HCT116 (cell line): ENCODE measurements around the gene ADD1. TPM values are rescaled to one million over a fixed set of nuclear protein-coding genes. Genes with fewer than 3 reads are reported as not detected.

Experiments used
- ATAC-seq: fragments of 200-7000 bp; cut with Tn5 transposase; 2 replicates; pipeline ENCODE4 v1.9.1; 2020; ENCODE audit warnings: mild to moderate bottlenecking, moderate library complexity
- BruUV-seq: library from RNA; stranded (reverse); fragments of 400-500 nt; replicated peaks from 2 replicates; lab custom pipeline; 2021; lab: Mats Ljungman, UMichigan
- CTCF ChIA-PET: fragments of 300-600 bp; sonication (Branson Sonifier 250); formaldehyde crosslinking; loops from one replicate; lab custom pipeline; 2021; ENCODE audit warnings: antibody characterized with exemption; lab: Charles Lee
- POLR2A ChIA-PET: fragments of 300-600, 350-600 bp; sonication (Branson Sonifier 250); formaldehyde crosslinking; loops from one replicate; lab custom pipeline; 2021; ENCODE audit warnings: antibody characterized with exemption; lab: Charles Lee
- RAD21 ChIA-PET, 2 experiments: fragments of 300-600 bp; sonication (Branson Sonifier 250); formaldehyde crosslinking; loops; one replicate each; lab custom pipeline; 2023; ENCODE audit warnings: low total read pairs in 2 of 2; ENCODE audit not compliant: uncharacterized antibody in 2 of 2, unreplicated experiment in 2 of 2, low non-redundant PET in 1 of 2; lab: Charles Lee
- DNase-seq: peaks from one replicate; pipeline ENCODE4 v3.0.0-alpha.2; 2010; ENCODE audit warnings: low read depth, low spot score
- H2AFZ ChIP-seq: fragments of 200-600 bp; shearing (Covaris generic), sonication (generic); 2 replicates; pipeline ENCODE4 v1.6.1; 2017; ENCODE audit warnings: low read depth, mixed run types, mixed read lengths, antibody characterized with exemption, low read length; ENCODE audit not compliant: poor library complexity, severe bottlenecking
- H3K27ac ChIP-seq: 2 replicates; pipeline ENCODE4 v1.5.1; 2012; ENCODE audit warnings: low read depth, low read length
- H3K27me3 ChIP-seq: fragments of 200-600 bp; sonication (generic); 2 replicates; pipeline ENCODE4 v1.6.1; 2016; ENCODE audit warnings: mixed run types, low read length, mixed read lengths; ENCODE audit not compliant: insufficient read depth
- H3K36me3 ChIP-seq, 2 experiments: fragments of 200-500 bp in 1 of 2; fragments of 200-600 bp in 1 of 2; sonication (Bioruptor generic) in 1 of 2; sonication (generic) in 1 of 2; 2 replicates each; pipeline versions ENCODE4 v1.5.1 to v1.6.1; 2014 to 2016; ENCODE audit warnings: low read length in 2 of 2, inconsistent platforms in 1 of 2, mixed read lengths in 1 of 2, mixed run types in 1 of 2; ENCODE audit not compliant: insufficient read depth in 2 of 2, control insufficient read depth in 1 of 2
- H3K4me1 ChIP-seq, 2 experiments: fragments of 200-600 bp in 1 of 2; sonication (generic) in 1 of 2; 2 replicates each; pipeline versions ENCODE4 v1.5.1 to v1.6.1; 2012 to 2017; ENCODE audit warnings: low read length in 2 of 2, inconsistent platforms in 1 of 2, mild to moderate bottlenecking in 1 of 2, mixed read lengths in 1 of 2, mixed run types in 1 of 2, moderate library complexity in 1 of 2; ENCODE audit not compliant: insufficient read depth in 2 of 2, control insufficient read depth in 1 of 2
- H3K4me2 ChIP-seq: fragments of 200-600 bp; sonication (generic); 2 replicates; pipeline ENCODE4 v1.6.1; 2017; ENCODE audit warnings: mixed run types, low read length, mixed read lengths
- H3K4me3 ChIP-seq, 2 experiments: fragments of 200-600 bp in 1 of 2; sonication (generic) in 1 of 2; replicated peaks in 1 of 2; 2 replicates each; pipeline ENCODE4 v1.5.1; 2011 to 2016; ENCODE audit warnings: low read length in 2 of 2, control low read depth in 1 of 2, low read depth in 1 of 2, mild to moderate bottlenecking in 1 of 2, mixed read lengths in 1 of 2, mixed run types in 1 of 2
- H3K79me2 ChIP-seq: fragments of 200-600 bp; sonication (generic); 2 replicates; pipeline ENCODE4 v1.6.1; 2017; ENCODE audit warnings: mild to moderate bottlenecking, mixed run types, low read length, moderate library complexity, mixed read lengths; ENCODE audit not compliant: insufficient read depth
- H3K9ac ChIP-seq: fragments of 200-600 bp; sonication (generic); 2 replicates; pipeline ENCODE4 v1.6.1; 2016; ENCODE audit warnings: low read length, mixed read lengths
- H3K9me2 ChIP-seq: fragments of 200-600 bp; sonication (generic), shearing (Covaris generic); 2 replicates; pipeline ENCODE4 v1.6.1; 2017; ENCODE audit warnings: mixed run types, mild to moderate bottlenecking, moderate library complexity; ENCODE audit not compliant: insufficient read depth
- H3K9me3 ChIP-seq, 2 experiments: fragments of 200-500 bp in 1 of 2; fragments of 200-600 bp in 1 of 2; sonication (Bioruptor generic) in 1 of 2; sonication (generic) in 1 of 2; 2 replicates each; pipeline ENCODE4 v1.6.1; 2014 to 2017; ENCODE audit warnings: low read length in 2 of 2, mixed read lengths in 2 of 2, inconsistent platforms in 1 of 2, low read depth in 1 of 2, mild to moderate bottlenecking in 1 of 2, mixed run types in 1 of 2, moderate library complexity in 1 of 2; ENCODE audit not compliant: control insufficient read depth in 1 of 2, insufficient read depth in 1 of 2
- H4K20me1 ChIP-seq: fragments of 200-600 bp; sonication (generic), shearing (Covaris generic); 2 replicates; pipeline ENCODE4 v1.6.1; 2017; ENCODE audit warnings: mixed run types, mild to moderate bottlenecking, moderate library complexity; ENCODE audit not compliant: insufficient read depth
- ATF3 ChIP-seq: IDR thresholded peaks from 2 replicates; pipeline ENCODE4 v1.6.1; 2012
- CEBPB ChIP-seq: IDR thresholded peaks from 2 replicates; pipeline ENCODE4 v1.6.1; 2012; ENCODE audit warnings: low read depth
- CTCF ChIP-seq, 3 experiments: fragments of 200-600 bp in 1 of 3; sonication (generic) in 1 of 3; IDR thresholded peaks in 2 of 3; conservative IDR thresholded peaks in 1 of 3; 2 replicates each; pipeline ENCODE4 v1.5.1; 2012 to 2017; ENCODE audit warnings: low read depth in 2 of 3, low read length in 2 of 3, antibody characterized with exemption in 1 of 3, borderline replicate concordance in 1 of 3, control low read depth in 1 of 3, mild to moderate bottlenecking in 1 of 3, mixed read lengths in 1 of 3, mixed run types in 1 of 3, moderate library complexity in 1 of 3; ENCODE audit not compliant: insufficient read depth in 1 of 3
- EGR1 ChIP-seq: IDR thresholded peaks from 2 replicates; pipeline ENCODE4 v1.6.1; 2012; ENCODE audit warnings: low read depth
- ELF1 ChIP-seq: IDR thresholded peaks from 2 replicates; pipeline ENCODE4 v1.6.1; 2012; ENCODE audit warnings: low read depth, borderline replicate concordance
- EZH2 ChIP-seq: fragments of 200-600 bp; sonication (generic); IDR thresholded peaks from 2 replicates; pipeline ENCODE4 v1.6.1; 2017; ENCODE audit warnings: antibody characterized with exemption, mixed run types
- EZH2phosphoT487 ChIP-seq: fragments of 200-600 bp; IDR thresholded peaks from 2 replicates; pipeline ENCODE4 v1.6.1; 2018; ENCODE audit warnings: antibody characterized with exemption, borderline replicate concordance
- JUND ChIP-seq: IDR thresholded peaks from 2 replicates; pipeline ENCODE4 v1.6.1; 2012
- SP1 ChIP-seq: IDR thresholded peaks from 2 replicates; pipeline ENCODE4 v1.6.1; 2012; ENCODE audit warnings: low read depth
- TCF7L2 ChIP-seq: IDR thresholded peaks from 2 replicates; pipeline ENCODE4 v1.7.0; 2011; ENCODE audit warnings: borderline replicate concordance, inconsistent platforms; ENCODE audit not compliant: insufficient read depth, insufficient read length; ENCODE audit errors: extremely low read depth
- YY1 ChIP-seq: IDR thresholded peaks from 2 replicates; pipeline ENCODE4 v1.6.1; 2011; ENCODE audit warnings: low read length, low read depth, moderate library complexity, mild to moderate bottlenecking; ENCODE audit not compliant: insufficient replicate concordance; ENCODE audit errors: extremely low read depth
- ZBTB33 ChIP-seq: IDR thresholded peaks from 2 replicates; pipeline ENCODE4 v1.6.1; 2011; ENCODE audit warnings: mild to moderate bottlenecking, low read length, moderate library complexity; ENCODE audit not compliant: insufficient replicate concordance; ENCODE audit errors: extremely low read depth
- ZFX ChIP-seq: fragments of 450-650 bp; IDR thresholded peaks from 2 replicates; pipeline ENCODE4 v1.6.1; 2017
- ZNF274 ChIP-seq: fragments of 200-500 bp; sonication (Bioruptor generic); IDR thresholded peaks from 2 replicates; pipeline ENCODE4 v1.6.1; 2014; ENCODE audit warnings: mild to moderate bottlenecking, low read depth, low read length, inconsistent platforms
- intact Hi-C: fragments of 100-400 bp; cut with micrococcal nuclease; formaldehyde crosslinking; loops from 2 replicates; pipeline ENCODE4 v1.10.0; 2022
- total RNA-seq: library from RNA; stranded (reverse); gene quantifications from one replicate; pipeline ENCODE4 v1.2.1, GENCODE V29; 2021; ENCODE audit not compliant: unreplicated experiment

Gene ADD1
- total RNA-seq, 1 experiment from 2014 or later = 139 TPM

- no peak for TF ChIP-seq EGR1
- TF ChIP-seq ELF1 = no peak
- TF ChIP-seq ZNF274 = no peak
- TF ChIP-seq ZFX = no peak
- no peak for TF ChIP-seq SP1
Observed at GRCh38 chr4:2925931-2926860, 82.6 kb downstream of the ADD1 start (continued).

- no peak overlapping the region for H3K27ac ChIP-seq
- no TSS peak for BruUV-seq
- ATAC-seq (no peak), DNase-seq (no peak)
- TF ChIP-seq JUND (no peak), CEBPB (no peak), ZBTB33 (no peak), ELF1 (no peak), EZH2 (no peak), YY1 (no peak), ZNF274 (no peak), ATF3 (no peak), EZH2phosphoT487 (no peak), CTCF (IDR thresholded peaks at IDR 0.05 in 2 of 3, conservative IDR thresholded peaks at IDR 0.05 in 1 of 3; ENCODE audit: borderline replicate concordance in 1 of 3, insufficient read depth in 1 of 3, low read depth in 2 of 3, low read length in 2 of 3) (no peak), TCF7L2 (no peak)
- H4K20me1 ChIP-seq = no peaks in the 10 kb centered on the region
- ChIA-PET POLR2A (no interaction called here), CTCF (no interaction called here), RAD21 (no interaction called here)
- H3K4me2 ChIP-seq = no peak overlapping the region
- H3K9ac ChIP-seq = no peak overlapping the region
- no peaks in the 10 kb centered on the region for H3K4me1 ChIP-seq
- H3K79me2 ChIP-seq = peaks cover 3% of the 10 kb centered on the region; the same call in 1 of the 2 replicates
- no peak overlapping the region for H3K4me3 ChIP-seq
- H3K27me3 ChIP-seq = no peaks in the 10 kb centered on the region
- intact Hi-C loops = no loop called here
- H2AFZ ChIP-seq = no peak overlapping the region
- H3K9me2 ChIP-seq = no peaks in the 10 kb centered on the region
- no peaks in the 10 kb centered on the region for H3K9me3 ChIP-seq
- peaks cover 4 to 24% of the 10 kb centered on the region in 2 experiments; a peak in 2 of 4 replicates for H3K36me3 ChIP-seq
Observed at GRCh38 chr4:2927016-2927695, 83.5 kb downstream of the ADD1 start.
